Measurements from ENCODE around the gene EPHA1.

Gene EPHA1

DNA sequence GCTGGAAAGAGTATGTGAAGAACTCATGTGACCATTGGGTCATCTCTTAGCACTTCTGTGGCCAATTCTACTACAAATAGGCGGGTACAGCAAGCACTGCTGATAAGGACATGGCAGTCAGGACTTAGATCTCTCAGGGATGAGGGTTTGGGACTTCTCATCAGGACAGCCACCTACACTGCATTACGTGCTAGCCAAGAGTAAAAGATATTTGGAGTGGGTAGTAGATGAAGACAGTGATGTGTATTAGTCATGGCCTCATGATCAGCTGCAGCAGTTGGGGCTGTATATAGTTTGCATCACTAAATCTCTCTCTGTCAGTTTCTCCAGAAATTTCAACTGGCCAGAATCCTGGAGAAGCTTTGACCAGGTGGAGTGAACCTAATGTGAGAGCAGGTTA, 43.8 kb upstream of the EPHA1 start:
- no peak for DNase-seq (ENCODE audit: low spot score)
- ChIA-PET CTCF (no interaction called here), POLR2A (ENCODE audit: low non-redundant PET) (no interaction called here)
- H3K27ac ChIP-seq, result no peak overlapping the region
- TF ChIP-seq, protein P1, sequence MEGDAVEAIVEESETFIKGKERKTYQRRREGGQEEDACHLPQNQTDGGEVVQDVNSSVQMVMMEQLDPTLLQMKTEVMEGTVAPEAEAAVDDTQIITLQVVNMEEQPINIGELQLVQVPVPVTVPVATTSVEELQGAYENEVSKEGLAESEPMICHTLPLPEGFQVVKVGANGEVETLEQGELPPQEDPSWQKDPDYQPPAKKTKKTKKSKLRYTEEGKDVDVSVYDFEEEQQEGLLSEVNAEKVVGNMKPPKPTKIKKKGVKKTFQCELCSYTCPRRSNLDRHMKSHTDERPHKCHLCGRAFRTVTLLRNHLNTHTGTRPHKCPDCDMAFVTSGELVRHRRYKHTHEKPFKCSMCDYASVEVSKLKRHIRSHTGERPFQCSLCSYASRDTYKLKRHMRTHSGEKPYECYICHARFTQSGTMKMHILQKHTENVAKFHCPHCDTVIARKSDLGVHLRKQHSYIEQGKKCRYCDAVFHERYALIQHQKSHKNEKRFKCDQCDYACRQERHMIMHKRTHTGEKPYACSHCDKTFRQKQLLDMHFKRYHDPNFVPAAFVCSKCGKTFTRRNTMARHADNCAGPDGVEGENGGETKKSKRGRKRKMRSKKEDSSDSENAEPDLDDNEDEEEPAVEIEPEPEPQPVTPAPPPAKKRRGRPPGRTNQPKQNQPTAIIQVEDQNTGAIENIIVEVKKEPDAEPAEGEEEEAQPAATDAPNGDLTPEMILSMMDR (conservative IDR thresholded peaks at IDR 0.05; ENCODE audit: low read depth), result no peak

DNA sequence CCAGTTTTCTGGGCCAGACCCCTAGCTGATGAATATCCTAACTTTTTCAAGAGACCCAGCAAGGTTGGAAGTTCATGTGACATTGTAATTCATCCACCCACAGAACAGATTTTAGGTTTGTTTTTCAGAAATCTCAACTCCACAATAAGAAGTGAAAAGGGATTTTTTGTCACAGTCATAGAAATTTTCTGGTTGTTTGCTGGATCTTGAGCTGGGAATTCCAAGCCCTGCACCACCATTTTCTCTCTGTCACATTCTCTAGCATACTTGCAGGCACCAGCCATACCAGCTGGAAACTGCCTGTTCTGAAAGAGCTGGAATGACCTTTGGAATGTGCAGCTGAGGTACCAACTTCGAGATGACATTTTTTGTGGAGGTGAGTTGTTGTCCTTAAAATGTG, 43.1 kb upstream of the EPHA1 start:
- CTCF ChIA-PET, result no interaction called here
- H3K27ac ChIP-seq, result no peak overlapping the region
- POLR2A ChIA-PET (ENCODE audit: low non-redundant PET), result no interaction called here
- no peak for DNase-seq (ENCODE audit: low spot score)
- TF ChIP-seq, protein P1 (conservative IDR thresholded peaks at IDR 0.05; ENCODE audit: low read depth), result no peak

DNA sequence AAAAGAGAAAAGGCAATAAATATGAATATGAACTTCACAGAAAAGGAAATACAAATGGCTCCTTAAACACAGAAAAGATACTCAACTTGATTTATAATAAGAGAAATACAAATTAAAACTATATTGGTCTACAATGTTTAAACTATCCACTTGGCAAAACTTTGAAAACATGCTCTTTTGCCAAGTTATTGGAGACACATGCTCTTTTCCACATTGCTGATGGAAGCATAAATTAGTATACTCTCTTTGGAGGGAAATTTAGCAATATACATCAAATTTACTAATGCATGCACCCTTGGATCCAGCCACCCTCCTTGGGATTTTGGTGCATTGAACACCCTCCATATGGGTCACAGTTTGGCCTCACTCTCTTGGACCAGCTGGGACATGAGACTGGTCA, 42.5 kb upstream of the EPHA1 start:
- H3K27ac ChIP-seq, result no peak overlapping the region
- no peak for DNase-seq (ENCODE audit: low spot score)
- TF ChIP-seq, protein P1 (conservative IDR thresholded peaks at IDR 0.05; ENCODE audit: low read depth), result no peak
- CTCF ChIA-PET, result no interaction called here
- POLR2A ChIA-PET (ENCODE audit: low non-redundant PET), result no interaction called here

DNA sequence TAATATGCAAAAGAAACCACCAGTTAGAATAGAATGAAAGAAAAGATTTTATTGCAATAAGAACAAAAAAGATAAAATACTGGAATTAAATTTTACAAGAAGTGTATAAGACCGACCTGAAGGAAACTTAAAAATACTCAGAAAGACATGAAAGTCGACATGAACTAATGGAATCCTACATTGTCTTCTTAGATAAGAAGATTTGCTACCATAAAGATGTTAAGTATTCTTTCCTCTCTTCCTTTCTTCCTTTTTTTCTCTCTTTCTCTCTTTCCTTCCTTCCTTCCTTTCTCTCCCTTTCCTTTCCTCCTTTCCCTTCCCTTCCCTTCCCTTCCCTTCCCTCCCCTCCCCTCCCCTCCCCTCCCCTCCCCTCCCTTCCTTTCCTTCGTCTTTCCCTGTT, 41.1 kb upstream of the EPHA1 start:
- no peak for DNase-seq (ENCODE audit: low spot score)
- H3K27ac ChIP-seq, result no peak overlapping the region
- TF ChIP-seq, protein P1 (conservative IDR thresholded peaks at IDR 0.05; ENCODE audit: low read depth), result no peak
- ChIA-PET CTCF (no interaction called here), POLR2A (ENCODE audit: low non-redundant PET) (no interaction called here)

DNA sequence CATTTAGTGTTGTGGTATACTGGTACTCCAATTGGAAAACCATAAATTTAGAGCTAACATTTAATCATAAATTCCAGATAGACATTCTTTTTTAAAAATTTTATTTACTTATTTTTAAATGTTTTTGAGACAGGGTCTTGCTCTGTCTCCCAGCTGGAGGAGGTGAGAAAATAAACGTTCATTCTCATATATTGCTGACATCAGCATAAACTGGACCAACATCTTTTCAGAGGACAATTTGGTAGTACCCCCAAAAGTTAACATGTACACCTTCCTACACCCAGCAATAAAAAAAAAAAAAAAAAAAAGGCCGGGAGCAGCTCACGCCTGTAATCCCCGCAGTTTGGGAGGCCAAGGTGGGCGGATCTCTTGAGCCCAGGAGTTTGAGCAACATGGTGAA, 39.8 kb upstream of the EPHA1 start:
- CTCF ChIA-PET, result no interaction called here

DNA sequence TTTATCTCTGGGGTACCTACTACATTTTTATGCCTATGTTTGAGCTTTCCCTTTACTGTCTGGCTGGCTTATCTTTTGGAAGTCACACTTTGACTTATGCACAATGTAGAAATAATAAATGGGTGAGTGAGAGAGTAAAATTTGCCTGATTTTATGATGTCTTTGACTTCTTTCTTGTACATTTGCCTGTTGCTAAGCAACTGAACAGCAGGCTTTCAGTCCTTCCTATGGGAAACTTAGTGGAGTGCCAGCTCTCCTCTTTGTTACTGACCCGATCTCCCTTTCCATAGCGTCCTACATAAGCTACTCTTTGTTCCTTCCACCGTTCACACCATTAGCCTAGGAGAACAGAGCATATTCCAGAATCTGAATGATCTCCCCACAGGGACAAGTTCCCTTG, 38.8 kb upstream of the EPHA1 start:
- ChIA-PET POLR2A (ENCODE audit: low non-redundant PET) (no interaction called here), CTCF (no interaction called here)
- TF ChIP-seq, protein P1 (conservative IDR thresholded peaks at IDR 0.05; ENCODE audit: low read depth), result no peak
- H3K27ac ChIP-seq, result no peak overlapping the region
- DNase-seq (ENCODE audit: low spot score), result no peak

More for the DNA sequence above, 39.8 kb upstream of the EPHA1 start:
- DNase-seq (ENCODE audit: low spot score), result no peak
- TF ChIP-seq, protein P1 (conservative IDR thresholded peaks at IDR 0.05; ENCODE audit: low read depth), result no peak
- H3K27ac ChIP-seq, result no peak overlapping the region
- POLR2A ChIA-PET (ENCODE audit: low non-redundant PET), result no interaction called here

DNA sequence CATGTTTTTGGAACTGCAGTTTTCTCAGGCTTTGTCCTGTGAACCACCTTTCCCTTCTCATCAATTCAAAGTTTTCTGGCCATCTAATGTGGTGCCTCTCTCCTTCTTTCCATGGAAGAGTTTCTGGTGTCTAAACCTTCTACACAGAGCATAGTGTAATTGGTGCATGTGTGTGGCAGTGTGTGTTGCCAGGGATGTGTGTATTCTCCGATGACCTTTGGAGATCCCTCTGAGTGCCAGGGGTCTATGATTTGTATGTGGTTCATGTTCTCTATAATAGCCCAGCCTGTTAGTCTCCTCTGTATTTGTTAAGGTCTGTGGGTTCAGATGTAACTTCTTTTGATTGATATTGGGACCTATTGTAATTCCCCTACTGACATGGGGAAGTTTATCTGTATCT, 36.1 kb upstream of the EPHA1 start:
- DNase-seq (ENCODE audit: low spot score), result no peak
- CTCF ChIA-PET, result no interaction called here
- POLR2A ChIA-PET (ENCODE audit: low non-redundant PET), result no interaction called here
- TF ChIP-seq, protein P1 (conservative IDR thresholded peaks at IDR 0.05; ENCODE audit: low read depth), result no peak
- no peak overlapping the region for H3K27ac ChIP-seq
